GM18526 (cell line): Measurements from ENCODE around the gene DBNDD1.

Source experiments
- POLR2A ChIP-seq: IDR thresholded peaks from 3 replicates; pipeline ENCODE4 v1.6.1; 2011; ENCODE audit not compliant: insufficient read length; ENCODE audit errors: extremely low read depth

DBNDD1 gene

DNA sequence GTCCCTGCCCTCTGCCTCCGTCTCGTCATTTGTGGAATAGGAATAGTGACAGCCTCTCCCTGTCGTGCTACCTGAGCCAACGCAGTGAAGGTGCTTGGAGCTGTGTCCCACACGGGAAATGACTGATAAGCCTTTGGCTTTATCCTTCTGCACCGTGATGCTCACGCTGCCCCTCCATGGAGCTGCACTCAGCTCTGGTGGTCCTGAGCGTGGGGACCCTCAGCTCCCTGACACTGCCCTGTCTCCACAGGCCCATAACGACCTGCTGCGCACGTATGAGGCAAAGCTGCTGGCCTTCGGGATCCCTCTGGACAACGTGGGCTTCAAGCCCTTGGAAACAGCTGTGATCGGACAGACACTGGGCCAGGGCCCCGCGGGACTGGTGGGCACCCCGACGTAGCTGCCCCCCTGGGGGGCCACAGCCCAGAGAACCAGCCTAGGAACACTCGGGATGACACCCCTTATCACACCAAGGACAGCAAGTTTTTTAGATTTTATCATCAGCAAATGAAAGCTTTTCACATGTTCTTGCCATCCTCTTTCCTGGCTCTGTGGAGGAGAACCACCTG is 23.8 kb upstream of the DBNDD1 start:
- TF ChIP-seq POLR2A, result no peak

DNA sequence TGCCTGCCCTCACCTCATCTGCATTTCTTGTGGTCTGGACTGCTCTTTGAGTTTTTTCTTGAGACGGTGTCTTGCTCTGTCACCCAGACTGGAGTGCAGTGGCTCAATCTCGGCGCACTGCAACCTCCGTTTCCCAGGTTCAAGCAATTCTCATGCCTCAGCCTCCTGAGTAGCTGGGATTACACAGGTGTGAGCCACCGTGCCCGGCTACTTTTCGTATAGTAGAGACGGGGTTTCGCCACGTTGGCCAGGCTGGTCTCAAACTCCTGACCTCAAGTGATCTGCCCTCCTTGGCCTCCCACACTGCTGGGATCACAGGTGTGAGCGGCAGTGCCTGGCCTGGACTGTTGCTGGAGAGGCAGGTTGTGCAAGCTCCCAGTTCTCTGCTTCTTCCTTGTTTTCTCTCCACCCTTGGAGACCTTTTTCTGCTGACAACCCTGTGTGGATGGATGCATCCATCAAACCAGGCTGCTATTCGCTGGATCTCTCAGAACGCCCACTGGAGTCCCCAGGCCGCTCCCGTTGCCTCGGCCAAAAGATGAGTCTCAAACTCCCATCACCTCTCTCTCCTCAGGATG is 22.7 kb upstream of the DBNDD1 start:
- no peak for TF ChIP-seq POLR2A

DNA sequence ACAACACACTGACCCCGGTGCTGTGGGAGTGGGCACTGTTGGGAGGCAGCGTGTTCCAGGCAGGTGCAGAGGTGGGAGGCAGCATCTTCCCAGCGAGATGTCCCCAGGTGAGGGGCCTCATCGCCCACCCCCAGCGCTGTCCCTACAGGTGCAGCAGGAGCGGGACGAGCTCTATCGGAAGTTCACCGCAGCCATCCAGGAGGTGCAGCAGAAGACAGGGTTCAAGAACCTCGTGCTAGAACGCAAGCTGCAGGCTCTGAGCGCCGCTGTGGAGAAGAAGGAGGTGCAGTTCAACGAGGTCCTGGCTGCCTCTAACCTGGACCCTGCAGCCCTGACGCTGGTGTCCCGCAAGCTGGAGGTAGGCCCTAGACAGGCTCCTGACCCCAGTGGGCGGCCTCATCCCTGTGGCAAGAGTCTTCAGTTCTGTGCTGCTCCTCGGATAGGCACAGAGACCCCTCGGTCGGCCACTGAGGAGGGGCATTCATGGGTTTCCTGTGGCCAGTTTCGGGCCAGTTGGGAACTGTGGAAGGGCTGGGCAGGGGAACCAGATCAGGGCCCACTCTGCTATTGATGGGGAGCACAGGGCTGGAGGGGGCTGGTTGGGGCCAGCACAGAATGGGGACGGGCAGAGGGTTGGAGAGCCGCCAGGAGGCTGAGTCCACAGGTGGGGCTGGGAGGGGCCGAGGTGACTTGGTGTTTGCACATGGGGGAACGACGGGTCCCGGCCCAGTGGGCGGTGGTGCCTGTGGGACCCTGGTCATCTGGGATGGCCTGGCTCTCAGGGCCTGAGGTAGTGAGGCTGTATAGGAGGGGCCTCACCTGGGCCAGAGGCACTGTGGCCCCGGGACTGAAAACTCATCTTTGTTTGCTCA is 21.1 kb upstream of the DBNDD1 start:
- TF ChIP-seq POLR2A, result no peak

DNA sequence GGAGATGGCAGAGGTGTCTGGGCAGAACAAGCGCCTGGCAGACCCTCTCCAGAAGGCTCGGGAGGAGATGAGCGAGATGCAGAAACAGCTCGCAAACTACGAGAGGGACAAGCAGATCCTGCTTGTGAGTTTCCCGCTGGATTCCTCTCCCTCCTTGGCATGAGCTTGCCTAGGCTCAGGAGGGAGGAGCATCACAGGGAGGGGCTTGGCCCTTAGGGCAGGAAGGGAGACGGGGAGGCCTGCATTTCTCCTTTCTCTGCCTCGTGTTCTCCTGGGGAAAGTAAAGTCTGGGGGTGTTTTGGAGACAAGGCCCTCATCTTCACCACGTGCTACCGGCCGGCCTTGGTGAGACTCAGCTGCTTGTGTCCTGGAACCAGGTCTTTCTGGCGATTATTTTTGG is 18.0 kb upstream of the DBNDD1 start:
- no peak for TF ChIP-seq POLR2A

DNA sequence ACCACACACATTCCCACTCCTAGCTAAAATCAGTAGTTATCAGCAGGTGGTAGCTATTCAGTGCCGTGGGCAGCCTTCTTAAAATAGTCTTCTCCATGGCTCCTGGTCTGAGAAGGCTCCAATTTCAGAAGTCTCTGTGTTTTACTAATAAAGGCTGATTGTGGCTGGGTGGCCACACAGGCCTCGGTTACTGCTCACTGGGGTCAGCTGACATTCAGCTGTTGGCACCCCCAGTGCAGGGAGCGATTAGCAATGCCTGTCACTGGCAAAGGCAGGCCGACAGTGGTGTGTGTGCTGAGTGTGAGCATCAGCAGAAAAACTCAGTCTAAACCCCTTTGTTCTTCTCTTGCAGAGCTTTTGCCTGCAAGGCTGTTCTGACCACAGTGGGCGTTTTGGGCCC is 16.6 kb upstream of the DBNDD1 start:
- no peak for TF ChIP-seq POLR2A

DNA sequence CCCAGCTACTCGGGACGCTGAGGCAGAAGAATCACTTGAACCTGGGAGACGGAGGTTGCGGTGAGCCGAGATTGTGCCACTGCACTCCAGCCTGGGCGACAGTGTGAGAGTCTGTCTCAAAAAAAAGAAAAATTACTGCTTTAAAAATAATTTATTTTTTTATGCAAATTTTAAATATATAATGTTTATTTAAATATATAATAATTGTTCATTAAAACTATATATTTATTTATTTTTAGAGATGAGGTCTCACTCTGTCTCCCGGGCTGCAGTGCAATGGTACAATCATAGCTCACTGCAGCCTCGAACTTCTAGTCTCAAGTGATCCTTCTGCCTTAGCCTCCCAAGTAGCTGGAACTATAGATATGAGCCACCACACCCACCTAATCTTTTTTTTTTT is 15.2 kb upstream of the DBNDD1 start:
- no peak for TF ChIP-seq POLR2A

DNA sequence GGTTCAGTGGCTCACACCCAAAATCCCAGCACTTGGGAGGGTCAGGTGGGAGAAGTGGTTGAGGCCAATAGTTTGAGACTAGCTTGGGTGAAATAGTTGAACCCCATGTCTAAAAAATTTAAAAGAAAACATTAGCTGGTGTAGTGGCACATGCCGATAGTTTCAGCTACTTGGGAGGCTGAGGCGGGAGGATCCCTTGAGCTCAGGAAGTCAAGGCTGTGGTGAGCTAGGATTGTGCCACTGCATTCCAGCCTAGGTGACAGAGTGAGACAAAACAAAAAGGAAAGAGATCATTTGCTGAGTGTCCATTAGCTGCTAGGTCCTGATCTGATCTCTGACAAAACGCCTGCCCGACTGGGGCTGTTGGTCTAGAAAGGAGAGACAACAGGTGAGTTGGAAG is 14.1 kb upstream of the DBNDD1 start:
- no peak for TF ChIP-seq POLR2A

DNA sequence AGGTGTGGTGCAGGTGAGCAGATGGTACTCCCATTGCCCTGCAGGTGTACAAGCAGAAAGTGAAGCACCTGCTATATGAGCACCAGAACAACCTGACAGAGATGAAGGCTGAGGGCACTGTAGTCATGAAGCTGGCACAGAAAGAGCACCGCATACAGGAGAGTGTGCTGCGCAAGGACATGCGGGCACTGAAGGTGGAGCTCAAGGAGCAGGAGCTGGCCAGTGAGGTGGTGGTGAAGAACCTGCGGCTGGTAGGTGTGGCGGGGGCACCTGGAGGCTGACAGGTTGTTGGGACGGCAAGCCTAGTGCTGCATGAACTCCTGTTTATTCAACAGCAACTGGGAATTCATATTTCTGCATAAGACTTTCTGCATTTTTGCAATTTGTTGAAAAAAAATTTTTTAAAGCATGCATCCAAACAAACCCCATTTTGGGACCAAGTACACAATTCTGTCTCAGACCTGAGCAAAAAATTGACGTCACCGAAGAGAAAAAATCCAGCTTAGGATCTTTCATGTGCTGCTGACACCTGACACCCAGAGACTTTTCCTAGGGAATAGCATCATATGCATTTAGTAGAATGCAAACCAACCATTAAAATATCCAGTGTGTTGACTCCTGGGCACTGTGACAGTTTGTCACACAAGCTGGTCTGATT is 13.5 kb upstream of the DBNDD1 start:
- TF ChIP-seq POLR2A, result no peak

DNA sequence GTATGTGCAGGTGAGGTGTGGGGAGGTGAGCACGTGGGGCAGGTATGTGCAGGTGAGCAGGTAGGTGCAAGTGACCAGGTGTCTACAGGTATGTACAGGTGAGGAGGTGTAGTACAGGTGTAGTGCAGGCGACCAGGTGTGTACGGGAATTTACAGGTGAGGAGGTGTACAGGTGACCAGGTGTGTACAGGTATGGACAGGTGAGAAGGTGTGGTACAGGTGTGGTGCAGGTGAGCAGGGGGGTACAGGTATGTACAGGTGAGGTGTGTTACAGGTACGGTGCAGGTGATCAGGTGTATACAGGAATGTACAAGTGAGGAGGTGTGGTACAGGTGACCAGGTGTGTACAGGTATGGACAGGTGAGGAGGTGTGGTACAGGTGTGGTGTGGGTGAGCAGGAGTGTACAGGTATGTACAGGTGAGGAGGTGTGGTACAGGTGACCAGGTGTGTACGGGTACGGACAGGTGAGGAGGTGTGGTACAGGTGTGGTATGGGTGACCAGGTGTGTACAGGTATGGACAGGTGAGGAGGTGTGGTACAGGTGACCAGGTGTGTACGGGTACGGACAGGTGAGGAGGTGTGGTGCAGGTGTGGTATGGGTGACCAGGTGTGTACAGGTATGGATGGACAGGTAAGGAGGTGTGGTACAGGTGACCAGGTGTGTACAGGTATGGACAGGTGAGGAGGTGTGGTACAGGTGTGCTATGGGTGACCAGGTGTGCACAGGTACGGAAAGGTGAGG is 12.8 kb upstream of the DBNDD1 start:
- no peak for TF ChIP-seq POLR2A

DNA sequence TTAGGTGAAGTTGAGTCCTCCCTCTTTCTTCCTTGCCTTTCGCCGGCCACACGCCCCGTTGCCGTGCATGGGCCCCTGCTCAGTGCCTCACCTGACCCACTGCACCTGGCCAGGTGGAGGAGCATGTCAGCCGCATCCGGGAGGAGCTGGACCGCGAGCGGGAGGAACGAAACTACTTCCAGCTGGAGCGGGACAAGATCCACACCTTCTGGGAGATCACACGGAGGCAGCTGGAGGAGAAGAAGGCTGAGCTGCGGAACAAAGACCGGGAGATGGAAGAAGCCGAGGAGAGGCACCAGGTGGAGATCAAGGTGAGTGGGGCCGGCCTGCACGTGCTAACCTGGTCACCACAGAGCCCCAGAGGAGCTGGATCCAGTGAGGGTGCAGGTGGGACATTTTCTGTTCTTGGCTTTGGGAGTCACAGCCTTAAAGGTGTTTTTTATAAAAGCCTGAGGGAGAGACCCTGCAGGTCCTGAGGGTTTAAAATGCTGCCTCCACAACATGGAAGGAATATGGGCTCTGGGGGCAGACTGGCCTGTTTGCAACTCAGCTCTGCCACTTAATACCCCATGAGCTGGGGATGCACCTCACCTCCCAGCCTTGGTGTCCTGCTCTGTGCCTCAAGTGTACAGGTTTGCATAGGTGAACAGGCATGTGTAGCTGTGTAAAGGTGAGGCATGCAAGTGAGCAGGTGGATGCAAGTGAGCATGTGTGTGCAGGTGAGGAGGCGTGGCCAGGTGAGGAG is 12.1 kb upstream of the DBNDD1 start:
- no peak for TF ChIP-seq POLR2A

DNA sequence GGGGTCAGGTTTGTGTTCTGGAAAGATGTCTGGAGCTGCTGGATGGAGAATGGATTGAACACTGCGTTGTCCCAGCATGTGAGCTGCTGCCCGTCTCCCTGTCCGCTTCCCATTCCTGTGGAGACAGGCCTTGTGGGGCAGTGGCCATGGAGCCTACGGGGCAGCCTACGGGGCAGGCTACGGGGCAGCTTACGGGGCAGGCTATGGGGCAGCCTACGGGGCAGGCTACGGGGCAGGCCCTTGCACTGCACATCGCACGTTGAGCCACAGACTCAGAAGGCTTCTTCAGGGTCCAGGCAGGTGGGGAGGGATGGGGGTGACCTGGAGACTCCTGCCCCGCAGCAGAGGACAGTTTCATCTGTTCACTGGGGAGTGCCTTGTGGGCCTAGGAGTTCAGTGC is 9.7 kb upstream of the DBNDD1 start:
- TF ChIP-seq POLR2A, result no peak

DNA sequence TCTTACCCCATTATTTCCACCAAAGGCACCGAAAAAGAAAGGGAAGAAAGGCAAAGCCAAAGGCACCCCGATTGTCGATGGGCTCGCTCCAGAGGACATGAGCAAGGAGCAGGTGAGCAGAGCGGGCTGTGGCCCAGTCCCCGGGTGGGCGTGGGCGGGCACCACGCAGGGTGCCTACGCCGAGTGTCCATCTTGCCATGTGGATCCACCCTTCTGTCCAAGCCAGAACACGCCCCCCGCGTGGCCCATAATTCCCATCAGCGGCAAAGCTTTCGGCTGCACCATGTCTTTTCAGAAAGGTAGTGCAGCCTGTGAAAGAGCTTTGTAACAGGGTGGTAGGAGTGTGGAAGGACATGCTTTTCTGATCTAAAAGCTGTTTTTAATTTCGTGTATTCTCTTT is 8.4 kb upstream of the DBNDD1 start:
- TF ChIP-seq POLR2A, result no peak

DNA sequence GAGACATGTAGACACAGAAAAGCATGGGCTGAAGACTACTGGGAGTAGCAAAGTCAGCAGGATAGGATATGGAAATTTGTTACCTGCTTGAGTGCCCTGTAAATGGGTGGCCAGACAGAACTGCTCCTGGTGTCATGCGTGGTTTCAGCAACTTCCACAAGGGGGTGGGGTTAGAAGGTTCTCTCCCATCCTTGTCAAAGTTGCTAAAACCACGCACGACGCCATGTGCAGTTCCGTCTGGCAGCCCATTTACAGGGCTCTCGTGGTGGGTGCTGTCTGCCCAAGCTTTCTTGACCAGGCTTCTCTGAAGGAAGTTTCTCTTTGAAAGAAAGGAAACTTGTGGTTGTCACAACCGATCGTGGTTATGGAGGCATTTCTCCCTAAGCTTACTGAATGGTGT is 6.9 kb upstream of the DBNDD1 start:
- no peak for TF ChIP-seq POLR2A

DNA sequence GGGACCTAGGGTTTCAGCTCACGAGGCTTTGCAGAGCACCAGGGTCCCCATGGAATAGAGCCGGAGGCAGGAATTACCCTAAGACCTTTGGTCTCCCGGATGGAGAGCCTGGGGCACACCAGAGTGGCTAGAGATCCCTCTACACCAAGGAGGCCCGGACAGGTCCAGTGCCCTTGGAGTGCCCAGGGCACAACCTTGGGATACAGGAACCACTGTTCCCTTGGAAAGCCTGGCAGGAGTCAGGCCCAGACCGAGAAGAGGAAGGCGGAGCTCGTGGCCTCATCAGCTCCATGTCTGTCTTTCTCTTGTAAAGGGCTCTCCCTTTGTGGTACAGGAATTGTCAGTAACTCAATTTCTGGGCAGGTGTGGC is 3.8 kb upstream of the DBNDD1 start:
- no peak for TF ChIP-seq POLR2A
